Skeletal muscle satellite cell (primary cell): ENCODE data around the gene QPRT.
"Not testable (repeated sequence)": the region's sequence is repeated elsewhere in the genome, so short reads cannot be mapped to it uniquely, and the experiment has no call there.

Experiments used
- H3K27me3 ChIP-seq: 2 replicates; pipeline ENCODE4 v1.7.0; 2013; ENCODE audit warnings: low read length; ENCODE audit not compliant: control insufficient read depth, insufficient read depth
- H3K36me3 ChIP-seq: 2 replicates; pipeline ENCODE4 v1.7.0; 2013; ENCODE audit warnings: mild to moderate bottlenecking, control low read depth, low read length; ENCODE audit not compliant: insufficient read depth
- H3K4me1 ChIP-seq: 2 replicates; pipeline ENCODE4 v1.7.0; 2013; ENCODE audit warnings: low read length; ENCODE audit not compliant: control insufficient read depth, insufficient read depth
- H3K4me2 ChIP-seq: 2 replicates; pipeline ENCODE4 v1.7.0; 2013; ENCODE audit warnings: mild to moderate bottlenecking, low read length
- H3K4me3 ChIP-seq: 2 replicates; pipeline ENCODE4 v1.7.0; 2013; ENCODE audit warnings: low read length
- H3K9ac ChIP-seq: 2 replicates; pipeline ENCODE4 v1.7.0; 2013; ENCODE audit warnings: mild to moderate bottlenecking, low read depth, low read length, moderate library complexity
- H3K9me3 ChIP-seq: replicated peaks from 2 replicates; pipeline ENCODE4 v1.7.0; 2013; ENCODE audit warnings: mild to moderate bottlenecking, control low read depth, low read length

Gene QPRT

GRCh38 chr16:29710227-29711219 lies 31.5 kb downstream of the QPRT start:
- Histone ChIP-seq H3K27me3 (peaks cover 3% of the 10 kb centered on the region), H3K4me3 (no peak overlapping the region), H3K36me3 (no peaks in the 10 kb centered on the region), H3K9me3 (no peaks in the 10 kb centered on the region), H3K4me1 (peaks cover 3% of the 10 kb centered on the region), H3K9ac (no peak overlapping the region), H3K4me2 (peak overlapping the region; percentile 59)

- Histone ChIP-seq H3K9me3 (no peaks in the 10 kb centered on the region), H3K36me3 (no peaks in the 10 kb centered on the region), H3K27me3 (peaks cover 3% of the 10 kb centered on the region), H3K4me2 (no peak overlapping the region), H3K4me1 (peaks cover 3% of the 10 kb centered on the region), H3K4me3 (no peak overlapping the region), H3K9ac (no peak overlapping the region)
These were observed 33.8 kb downstream of the QPRT start for GRCh38 chr16:29712809-29713208.

GRCh38 chr16:29714396-29714795 lies 35.4 kb downstream of the QPRT start:
- peaks cover 7% of the 10 kb centered on the region for H3K27me3 ChIP-seq
- no peak overlapping the region for H3K4me3 ChIP-seq
- H3K9ac ChIP-seq, result no peak overlapping the region
- H3K4me1 ChIP-seq, result peaks cover 3% of the 10 kb centered on the region
- H3K4me2 ChIP-seq, result no peak overlapping the region
- H3K9me3 ChIP-seq, result no peaks in the 10 kb centered on the region
- no peaks in the 10 kb centered on the region for H3K36me3 ChIP-seq

DNA sequence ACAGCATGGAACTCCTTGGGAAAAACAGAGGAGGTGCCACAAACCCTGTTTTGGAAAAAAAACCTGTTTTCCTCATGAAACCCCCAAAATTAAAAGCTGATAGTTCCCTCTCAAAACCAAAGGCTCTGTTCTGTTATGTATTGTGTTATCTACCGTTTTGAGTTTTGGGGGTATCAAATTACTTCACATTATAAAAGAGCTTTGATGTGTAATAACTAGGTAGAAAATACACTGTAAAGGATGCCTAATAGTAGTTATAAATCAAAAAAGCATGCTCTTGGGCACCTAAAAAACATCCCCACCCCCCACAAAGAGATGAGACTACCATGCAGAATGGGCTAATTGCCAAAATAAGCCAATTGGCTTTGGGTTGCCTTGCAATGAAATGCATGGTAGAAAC lies 36.0 kb downstream of the QPRT start:
- Histone ChIP-seq H3K4me2 (no peak overlapping the region), H3K36me3 (no peaks in the 10 kb centered on the region), H3K4me3 (no peak overlapping the region), H3K9ac (no peak overlapping the region), H3K4me1 (peaks cover 2% of the 10 kb centered on the region), H3K9me3 (no peaks in the 10 kb centered on the region), H3K27me3 (peaks cover 7% of the 10 kb centered on the region)

DNA sequence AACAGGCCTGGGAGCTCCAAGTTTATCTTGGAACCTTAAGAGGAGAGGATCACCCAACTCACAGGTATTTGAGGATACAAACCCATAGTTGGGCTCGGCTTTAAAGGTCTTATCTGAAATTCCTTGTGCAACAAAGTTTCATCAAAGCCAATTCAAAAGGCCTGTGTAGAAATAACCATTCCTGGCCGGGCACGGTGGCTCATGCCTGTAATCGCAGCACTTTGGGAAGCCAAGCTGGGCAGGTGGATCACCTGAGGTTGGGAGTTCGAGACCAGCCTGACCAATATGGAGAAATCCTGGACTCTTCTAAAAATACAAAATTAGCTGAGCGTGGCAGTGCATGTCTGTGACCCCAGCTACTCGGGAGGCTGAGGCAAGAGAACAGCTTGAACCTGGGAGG lies 38.1 kb downstream of the QPRT start:
- Histone ChIP-seq H3K9ac (no peak overlapping the region), H3K4me1 (no peaks in the 10 kb centered on the region), H3K36me3 (no peaks in the 10 kb centered on the region), H3K4me2 (no peak overlapping the region), H3K9me3 (no peaks in the 10 kb centered on the region), H3K27me3 (peaks cover 7% of the 10 kb centered on the region), H3K4me3 (no peak overlapping the region)

GRCh38 chr16:29719063-29719462 lies 40.1 kb downstream of the QPRT start:
- Histone ChIP-seq H3K27me3 (peaks cover 8% of the 10 kb centered on the region), H3K36me3 (no peaks in the 10 kb centered on the region), H3K4me2 (no peak overlapping the region), H3K9ac (no peak overlapping the region), H3K4me3 (no peak overlapping the region), H3K9me3 (no peaks in the 10 kb centered on the region), H3K4me1 (no peaks in the 10 kb centered on the region)

DNA sequence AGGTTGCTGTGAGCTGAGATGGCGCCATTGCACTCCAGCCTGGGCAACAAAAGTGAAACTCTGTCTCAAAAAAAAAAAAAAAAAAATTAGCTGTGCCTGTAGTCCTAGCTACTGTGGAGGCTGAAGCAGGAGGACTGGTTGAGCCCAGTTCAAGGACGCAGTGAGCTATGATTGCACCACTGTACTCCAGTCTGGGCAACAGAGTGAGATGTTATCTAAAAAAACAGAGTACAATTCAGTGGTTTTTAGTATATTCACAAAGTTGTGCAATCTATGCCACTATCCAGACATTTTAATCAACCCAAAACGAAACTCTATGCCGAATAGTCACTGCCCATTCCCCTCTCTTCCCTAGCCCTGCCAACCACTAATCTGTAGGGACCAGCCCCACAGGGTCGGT lies 41.7 kb downstream of the QPRT start:
- Histone ChIP-seq H3K9ac (no peak overlapping the region), H3K4me2 (no peak overlapping the region), H3K9me3 (no peaks in the 10 kb centered on the region), H3K4me3 (no peak overlapping the region), H3K4me1 (no peaks in the 10 kb centered on the region), H3K36me3 (no peaks in the 10 kb centered on the region), H3K27me3 (peaks cover 8% of the 10 kb centered on the region)

DNA sequence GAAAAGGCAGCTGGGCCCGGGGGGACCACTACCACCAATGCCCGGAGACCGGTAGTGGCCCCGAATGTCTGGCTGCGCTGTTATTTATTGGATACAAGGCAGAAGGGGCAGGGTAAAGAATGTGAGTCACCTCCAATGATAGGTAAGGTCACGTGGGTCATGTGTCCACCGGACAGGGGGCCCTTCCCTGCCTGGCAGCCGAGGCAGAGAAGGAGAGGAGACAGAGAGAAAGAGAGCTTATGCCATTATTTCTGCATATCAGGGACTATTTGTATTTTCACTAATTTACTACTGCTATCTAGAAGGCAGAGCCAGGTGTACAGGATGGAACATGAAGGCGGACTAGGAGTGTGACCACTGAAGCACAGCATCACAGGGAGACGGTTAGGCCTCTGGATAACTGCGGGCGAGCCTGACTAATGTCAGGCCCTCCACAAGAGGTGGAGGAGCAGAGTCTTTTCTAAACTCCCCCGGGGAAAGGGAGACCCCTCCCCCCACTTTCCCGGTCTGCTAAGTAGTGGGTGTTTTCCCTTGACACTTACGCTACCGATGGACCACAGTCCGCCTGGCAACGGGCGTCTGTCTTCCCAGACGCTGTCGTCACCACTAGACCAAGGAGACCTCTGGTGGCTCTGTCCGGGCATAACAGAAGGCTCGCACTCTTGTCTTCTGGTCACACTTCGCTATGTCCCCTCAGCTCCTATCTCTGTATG lies 42.3 kb downstream of the QPRT start:
- H3K36me3 ChIP-seq, H3K9ac ChIP-seq, H3K9me3 ChIP-seq, H3K4me1 ChIP-seq, H3K4me3 ChIP-seq, H3K4me2 ChIP-seq: not testable (repeated sequence)
- H3K27me3 ChIP-seq, result peaks cover 12% of the 10 kb centered on the region

DNA sequence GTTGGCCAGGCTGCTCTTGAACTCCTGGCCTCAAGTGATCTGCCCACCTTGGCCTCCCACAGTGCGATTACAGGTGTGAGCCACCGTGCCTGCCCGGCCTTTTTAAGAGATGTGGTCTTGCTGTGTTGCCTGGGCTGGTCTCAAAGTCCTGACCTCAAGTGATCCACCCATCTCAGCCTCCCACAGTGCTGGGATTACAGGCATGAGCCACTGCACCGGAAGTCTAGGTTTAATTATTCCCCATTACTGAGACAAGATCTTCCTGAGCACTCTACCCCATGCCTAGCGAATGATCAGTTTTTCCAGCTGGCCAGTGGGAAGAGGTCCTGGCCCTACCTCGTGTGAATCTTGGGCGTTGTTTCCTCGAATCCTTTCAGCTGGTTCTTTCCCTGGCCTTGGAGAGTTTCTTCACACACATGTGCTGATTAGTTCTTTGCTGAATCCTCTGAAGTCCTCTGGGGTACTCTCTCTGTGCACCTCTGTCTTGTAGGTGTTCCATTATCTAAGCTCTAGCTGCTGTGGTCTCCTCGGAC lies 47.9 kb downstream of the QPRT start:
- Histone ChIP-seq H3K4me1 (no peaks in the 10 kb centered on the region), H3K36me3 (no peaks in the 10 kb centered on the region), H3K27me3 (peaks cover 27% of the 10 kb centered on the region), H3K9me3 (no peaks in the 10 kb centered on the region), H3K4me3 (no peak overlapping the region), H3K9ac (no peak overlapping the region), H3K4me2 (no peak overlapping the region)

GRCh38 chr16:29727452-29727851 lies 48.5 kb downstream of the QPRT start:
- no peak overlapping the region for H3K4me3 ChIP-seq
- peaks cover 27% of the 10 kb centered on the region for H3K27me3 ChIP-seq
- no peak overlapping the region for H3K9ac ChIP-seq
- no peaks in the 10 kb centered on the region for H3K4me1 ChIP-seq
- H3K36me3 ChIP-seq, result no peaks in the 10 kb centered on the region
- no peaks in the 10 kb centered on the region for H3K9me3 ChIP-seq
- H3K4me2 ChIP-seq, result no peak overlapping the region

DNA sequence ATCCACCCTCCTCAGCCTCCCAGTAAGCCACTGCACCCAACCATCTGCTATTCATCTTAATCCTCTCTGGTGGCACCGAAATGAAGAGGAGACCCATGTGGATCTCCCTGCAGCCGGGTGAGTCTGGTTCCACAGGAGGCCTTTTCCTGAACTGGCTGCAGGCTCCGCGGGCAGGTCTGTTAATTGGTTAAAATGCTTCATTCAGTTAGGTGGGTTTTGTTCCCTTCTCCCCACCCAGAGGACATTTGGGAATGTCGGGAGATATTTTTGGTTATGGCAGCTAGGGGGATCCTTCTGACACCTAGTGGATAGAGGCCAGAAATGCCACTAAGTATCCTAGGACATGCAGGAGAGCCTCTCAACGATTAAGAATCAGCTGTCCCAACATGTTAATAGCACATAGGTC lies 50.1 kb downstream of the QPRT start:
- Histone ChIP-seq H3K4me3 (peak overlapping the region; percentile 57), H3K9ac (no peak overlapping the region), H3K4me2 (peak overlapping the region; percentile 71), H3K9me3 (no peaks in the 10 kb centered on the region), H3K36me3 (no peaks in the 10 kb centered on the region), H3K27me3 (peaks cover 25% of the 10 kb centered on the region), H3K4me1 (no peaks in the 10 kb centered on the region)
